Endothelial cell (in vitro differentiated cells): Measurements from ENCODE around the gene TMEM132D. TPM values are rescaled to one million over a fixed set of nuclear protein-coding genes. Genes with fewer than 3 reads are reported as not detected.

ENCODE experiments used
- DNase-seq: peaks from one replicate; pipeline ENCODE4 v3.0.0; 2021; ENCODE audit warnings: low spot score
- H3K27ac Mint-ChIP-seq: one replicate; pipeline ENCODE4 v1.8.0; 2021; ENCODE audit warnings: mixed read lengths, inconsistent platforms; ENCODE audit not compliant: unreplicated experiment
- H3K27me3 Mint-ChIP-seq: one replicate; pipeline ENCODE4 v1.8.0; 2021; ENCODE audit warnings: mild to moderate bottlenecking, moderate library complexity, mixed read lengths, inconsistent platforms; ENCODE audit not compliant: unreplicated experiment
- H3K36me3 Mint-ChIP-seq: one replicate; pipeline ENCODE4 v1.8.0; 2021; ENCODE audit warnings: mild to moderate bottlenecking, low read depth, mixed read lengths, inconsistent platforms; ENCODE audit not compliant: unreplicated experiment
- H3K4me1 Mint-ChIP-seq: one replicate; pipeline ENCODE4 v1.8.0; 2021; ENCODE audit warnings: mild to moderate bottlenecking, mixed read lengths, inconsistent platforms; ENCODE audit not compliant: unreplicated experiment
- H3K4me3 Mint-ChIP-seq: one replicate; pipeline ENCODE4 v1.8.0; 2021; ENCODE audit warnings: mild to moderate bottlenecking, mixed read lengths, inconsistent platforms; ENCODE audit not compliant: unreplicated experiment
- H3K9me3 Mint-ChIP-seq: one replicate; pipeline ENCODE4 v1.8.0; 2021; ENCODE audit warnings: mixed read lengths, inconsistent platforms; ENCODE audit not compliant: unreplicated experiment
- total RNA-seq: library from RNA; stranded (reverse); fragmentation: NEBNext Ultra II Directional; extraction: Animal tissue kit (Norgen Biotek cat#: 25700); gene quantifications from one replicate; pipeline ENCODE4 v1.2.1, GENCODE V29; 2021; ENCODE audit not compliant: unreplicated experiment
- TF ChIP-seq, protein P1 (sequence below): fragments of 200-600 bp; sonication (generic); IDR thresholded peaks from one replicate; pipeline ENCODE4 v1.5.0; 2021; ENCODE audit warnings: antibody characterized with exemption; ENCODE audit not compliant: unreplicated experiment

Gene TMEM132D
- total RNA-seq, 1 donor from 2014 or later = not detected

DNA sequence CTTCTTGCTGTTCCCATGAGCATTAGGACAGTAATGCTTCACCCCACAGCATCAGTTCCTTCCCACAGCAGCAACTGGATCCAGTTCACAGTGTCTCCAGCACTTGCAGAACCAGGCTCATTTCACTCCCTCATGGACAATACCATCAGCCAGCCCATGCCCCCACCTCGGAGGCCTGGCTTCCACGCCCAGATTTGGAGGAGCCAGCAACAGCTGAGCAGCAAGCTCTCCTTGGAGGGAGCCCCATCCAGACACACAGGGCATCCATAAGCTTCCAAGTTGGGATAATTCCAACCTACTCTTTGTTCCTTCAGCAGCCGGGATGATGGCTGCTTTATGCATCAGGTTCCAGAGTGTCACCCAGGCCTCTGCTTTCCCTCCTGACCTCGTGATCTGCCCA, 800.6 kb downstream of the TMEM132D start:
- Mint-ChIP-seq H3K9me3 (peaks cover 36% of the 10 kb centered on the region), H3K27me3 (peaks cover 6% of the 10 kb centered on the region), H3K4me3 (no peak overlapping the region), H3K36me3 (peaks cover 11% of the 10 kb centered on the region), H3K27ac (no peak overlapping the region), H3K4me1 (no peaks in the 10 kb centered on the region)
- TF ChIP-seq, protein P1, sequence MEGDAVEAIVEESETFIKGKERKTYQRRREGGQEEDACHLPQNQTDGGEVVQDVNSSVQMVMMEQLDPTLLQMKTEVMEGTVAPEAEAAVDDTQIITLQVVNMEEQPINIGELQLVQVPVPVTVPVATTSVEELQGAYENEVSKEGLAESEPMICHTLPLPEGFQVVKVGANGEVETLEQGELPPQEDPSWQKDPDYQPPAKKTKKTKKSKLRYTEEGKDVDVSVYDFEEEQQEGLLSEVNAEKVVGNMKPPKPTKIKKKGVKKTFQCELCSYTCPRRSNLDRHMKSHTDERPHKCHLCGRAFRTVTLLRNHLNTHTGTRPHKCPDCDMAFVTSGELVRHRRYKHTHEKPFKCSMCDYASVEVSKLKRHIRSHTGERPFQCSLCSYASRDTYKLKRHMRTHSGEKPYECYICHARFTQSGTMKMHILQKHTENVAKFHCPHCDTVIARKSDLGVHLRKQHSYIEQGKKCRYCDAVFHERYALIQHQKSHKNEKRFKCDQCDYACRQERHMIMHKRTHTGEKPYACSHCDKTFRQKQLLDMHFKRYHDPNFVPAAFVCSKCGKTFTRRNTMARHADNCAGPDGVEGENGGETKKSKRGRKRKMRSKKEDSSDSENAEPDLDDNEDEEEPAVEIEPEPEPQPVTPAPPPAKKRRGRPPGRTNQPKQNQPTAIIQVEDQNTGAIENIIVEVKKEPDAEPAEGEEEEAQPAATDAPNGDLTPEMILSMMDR = no peak
- DNase-seq = no peak

DNA sequence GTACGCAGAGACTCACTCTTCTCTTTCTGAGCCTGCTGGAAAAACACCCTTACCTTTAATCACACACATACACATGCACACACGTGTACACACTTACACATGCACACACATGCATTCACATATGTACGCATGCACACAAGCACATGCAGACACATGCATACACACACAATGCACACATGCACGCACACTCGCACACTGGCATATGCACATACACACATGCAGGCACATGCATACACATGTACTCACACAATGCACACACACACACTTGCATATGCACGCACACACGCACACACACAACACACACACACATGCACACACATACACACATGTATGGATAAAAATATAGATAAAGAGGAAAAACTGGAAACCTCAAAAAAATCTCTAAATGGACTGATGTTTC, 801.6 kb downstream of the TMEM132D start:
- Mint-ChIP-seq H3K36me3 (peaks cover 11% of the 10 kb centered on the region), H3K4me1 (no peaks in the 10 kb centered on the region), H3K4me3 (no peak overlapping the region), H3K27me3 (peaks cover 6% of the 10 kb centered on the region), H3K27ac (no peak overlapping the region), H3K9me3 (peaks cover 44% of the 10 kb centered on the region)
- no peak for DNase-seq
- TF ChIP-seq, protein P1 = no peak

DNA sequence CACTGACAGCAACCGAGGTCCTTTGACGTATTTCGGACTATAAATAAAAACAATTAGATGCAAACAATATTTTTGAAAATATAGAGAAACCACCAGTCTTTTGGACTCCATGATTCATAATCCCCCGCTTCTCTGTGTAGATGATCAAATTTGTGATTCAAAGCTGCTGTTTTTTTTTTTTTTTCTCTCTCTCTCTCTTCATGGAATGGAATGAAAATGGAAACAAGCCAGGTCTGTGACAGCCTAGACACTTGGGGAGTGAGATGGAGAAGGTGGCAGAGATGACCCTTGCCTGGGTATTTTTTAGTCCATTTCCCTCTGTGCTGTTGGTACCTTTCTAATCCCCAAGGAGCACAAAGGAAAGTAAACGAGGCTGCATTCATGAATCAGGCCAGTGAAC, 802.0 kb downstream of the TMEM132D start:
- H3K36me3 Mint-ChIP-seq = peaks cover 11% of the 10 kb centered on the region
- H3K27me3 Mint-ChIP-seq = peaks cover 6% of the 10 kb centered on the region
- no peaks in the 10 kb centered on the region for H3K4me1 Mint-ChIP-seq
- H3K9me3 Mint-ChIP-seq = peaks cover 47% of the 10 kb centered on the region
- H3K27ac Mint-ChIP-seq = no peak overlapping the region
- H3K4me3 Mint-ChIP-seq = no peak overlapping the region
- no peak for DNase-seq
- TF ChIP-seq, protein P1 = no peak

DNA sequence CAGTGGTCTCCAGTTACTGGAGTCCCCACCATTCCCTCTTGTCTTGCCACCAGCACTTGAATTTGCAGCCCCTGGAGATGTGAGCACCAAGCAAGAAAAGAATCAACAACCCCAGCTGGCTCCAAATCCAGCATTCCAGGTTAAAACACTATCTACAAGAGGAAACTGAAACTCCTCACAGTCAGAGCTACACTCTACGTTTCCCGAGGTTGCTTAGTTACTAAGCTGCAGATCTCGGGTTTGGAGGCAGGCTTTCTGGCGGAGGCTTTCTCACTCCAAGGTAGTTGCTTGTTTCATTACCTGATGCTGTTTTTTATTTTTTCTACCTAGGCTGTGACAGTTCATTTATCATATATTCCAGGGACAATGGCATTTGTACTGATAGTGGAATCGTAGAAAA, 802.4 kb downstream of the TMEM132D start:
- TF ChIP-seq, protein P1 = no peak
- Mint-ChIP-seq H3K4me1 (no peaks in the 10 kb centered on the region), H3K27ac (no peak overlapping the region), H3K9me3 (peaks cover 45% of the 10 kb centered on the region), H3K36me3 (peaks cover 11% of the 10 kb centered on the region), H3K27me3 (peaks cover 6% of the 10 kb centered on the region), H3K4me3 (no peak overlapping the region)
- DNase-seq = no peak

DNA sequence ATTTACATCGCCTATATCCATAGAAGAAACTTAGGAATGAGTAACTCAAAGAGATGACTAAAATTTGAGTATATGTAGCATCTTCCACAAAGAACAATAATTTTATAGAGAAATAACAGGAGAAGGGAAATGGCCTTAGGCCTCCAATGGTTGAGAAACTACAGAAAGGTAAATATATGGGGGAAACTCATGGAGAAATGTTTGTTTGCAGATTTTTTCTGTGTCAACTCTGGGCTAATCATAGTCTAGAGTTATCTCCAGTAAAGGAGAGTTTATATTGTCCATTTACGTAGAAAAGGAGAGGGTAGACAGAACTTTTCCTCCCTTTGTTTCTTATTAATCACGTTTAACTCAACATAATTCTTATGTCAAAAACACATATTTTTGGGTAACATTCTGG, 806.4 kb downstream of the TMEM132D start:
- peaks cover 4% of the 10 kb centered on the region for H3K27me3 Mint-ChIP-seq
- no peak overlapping the region for H3K4me3 Mint-ChIP-seq
- no peak overlapping the region for H3K27ac Mint-ChIP-seq
- no peaks in the 10 kb centered on the region for H3K4me1 Mint-ChIP-seq
- no peak for DNase-seq
- peaks cover 41% of the 10 kb centered on the region for H3K9me3 Mint-ChIP-seq
- H3K36me3 Mint-ChIP-seq = peaks cover 11% of the 10 kb centered on the region
- TF ChIP-seq, protein P1 = no peak
